HG03575 (cell line): ENCODE results near the gene MAPK14.

Source experiments
- ATAC-seq: cut with Tn5 transposase; IDR thresholded peaks from one replicate; pipeline ENCODE4 v1.9.1; 2021; ENCODE audit not compliant: unreplicated experiment, insufficient number of reproducible peaks, low FRiP score; ENCODE audit errors: extremely low read depth

The MAPK14 gene

GRCh38 chr6:36145495-36145894 is 117.9 kb downstream of the MAPK14 start:
- no peak for ATAC-seq

- no peak for ATAC-seq
Measured at GRCh38 chr6:36147294-36147693, 119.7 kb downstream of the MAPK14 start.

DNA sequence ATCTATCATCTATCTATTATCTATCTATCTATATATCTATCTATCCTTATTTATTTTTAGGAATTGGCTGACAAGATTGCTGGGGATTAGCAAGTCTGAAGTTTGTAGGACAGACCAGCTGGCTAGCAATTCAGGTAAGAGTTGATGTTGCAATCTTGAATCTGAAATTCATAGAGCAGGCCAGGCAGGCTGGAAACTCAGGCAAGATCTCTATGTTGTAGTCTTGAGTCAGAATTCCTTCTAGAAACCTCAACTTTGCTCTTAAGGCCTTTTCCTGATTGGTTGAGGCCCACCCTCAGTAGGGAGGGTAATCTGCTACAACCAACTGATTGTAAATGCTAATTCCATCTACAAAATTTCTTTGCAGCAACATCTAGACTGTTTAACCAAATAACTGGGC is 121.9 kb downstream of the MAPK14 start:
- ATAC-seq: no peak

- ATAC-seq: no peak
Measured at GRCh38 chr6:36150283-36150682, 122.7 kb downstream of the MAPK14 start.

DNA sequence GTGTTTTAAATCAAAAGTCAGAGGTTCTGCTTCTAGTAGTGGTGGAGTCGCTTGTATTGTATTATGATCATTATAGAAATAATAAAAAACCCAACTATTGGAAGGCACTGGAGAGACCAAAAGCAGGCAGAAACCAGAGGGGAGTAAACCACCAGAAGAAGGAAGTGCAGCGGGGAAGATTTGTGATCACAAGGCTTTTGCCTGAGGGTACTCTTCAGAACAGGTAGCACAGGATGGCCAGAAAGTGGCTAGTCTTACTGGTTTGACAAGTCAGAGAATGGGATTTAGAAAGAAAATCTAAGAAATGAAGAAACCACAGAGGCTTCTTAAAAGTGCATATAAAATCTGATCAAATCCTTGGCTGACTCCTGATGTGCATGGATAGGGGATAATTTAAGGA is 126.7 kb downstream of the MAPK14 start:
- ATAC-seq: no peak

GRCh38 chr6:36155662-36156061 is 128.1 kb downstream of the MAPK14 start:
- ATAC-seq: no peak

DNA sequence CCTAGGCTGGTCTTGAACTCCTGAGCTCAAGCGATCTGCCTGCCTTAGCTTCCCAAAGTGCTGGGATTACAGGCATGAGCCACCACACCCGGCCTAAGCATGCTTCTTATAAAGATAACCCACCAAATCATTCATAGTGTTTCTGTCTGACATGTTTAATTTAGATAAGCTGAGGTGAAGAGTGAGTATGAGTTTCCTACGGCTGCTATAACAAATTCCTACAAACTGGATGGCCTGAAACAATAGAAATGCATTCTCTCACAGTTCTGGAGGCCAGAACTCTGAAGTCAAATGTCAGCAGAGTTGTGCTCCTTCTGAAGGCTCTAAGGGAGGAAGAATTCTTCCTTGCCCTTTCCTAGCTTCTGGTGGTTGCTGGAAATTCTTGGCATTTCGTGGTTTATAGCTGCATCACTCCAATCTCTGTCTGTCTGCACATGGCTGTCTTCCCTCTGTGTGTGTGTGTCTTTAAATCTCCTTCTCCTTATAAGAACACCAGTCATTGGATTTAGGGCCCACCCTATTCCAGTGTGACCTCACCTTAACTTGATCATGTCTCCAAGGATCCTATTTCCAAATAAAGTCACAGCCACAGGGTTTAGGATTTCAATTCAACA is 132.6 kb downstream of the MAPK14 start:
- ATAC-seq: no peak
